ENCODE measurements around the gene DPCD. TPM values are rescaled to one million over a fixed set of nuclear protein-coding genes. Genes with fewer than 3 reads are reported as not detected.

Gene DPCD
- total RNA-seq, 3 donors from 2014 or later: 17.0 to 25.9 (median 24.7) TPM

GRCh38 chr10:101557541-101557940 lies 30.6 kb upstream of the DPCD start:
- Histone ChIP-seq H3K36me3 (no peaks in the 10 kb centered on the region), H3K27ac (no peak overlapping the region), H3K27me3 (no peaks in the 10 kb centered on the region), H3K4me3 (no peak overlapping the region), H3K4me1 (no peaks in the 10 kb centered on the region), H3K9me3 (no peaks in the 10 kb centered on the region)
- intact Hi-C loops (cut with DNase I; ENCODE audit: low total_unique reads): no loop called here
- TF ChIP-seq CTCF (IDR thresholded peaks at IDR 0.05) (no peak), POLR2A (IDR thresholded peaks at IDR 0.05) (no peak), POLR2AphosphoS5 (IDR thresholded peaks at IDR 0.05) (no peak)
- DNase-seq (ENCODE audit: low spot score in 2 of 2): no peak

- Histone ChIP-seq H3K4me3 (no peak overlapping the region), H3K27me3 (no peaks in the 10 kb centered on the region), H3K9me3 (no peaks in the 10 kb centered on the region), H3K27ac (no peak overlapping the region), H3K36me3 (no peaks in the 10 kb centered on the region), H3K4me1 (no peaks in the 10 kb centered on the region)
- TF ChIP-seq POLR2A (IDR thresholded peaks at IDR 0.05) (no peak), CTCF (IDR thresholded peaks at IDR 0.05) (no peak), POLR2AphosphoS5 (IDR thresholded peaks at IDR 0.05) (no peak)
- intact Hi-C loops (cut with DNase I; ENCODE audit: low total_unique reads): no loop called here
- no peak for DNase-seq (ENCODE audit: low spot score in 2 of 2)
Measured at GRCh38 chr10:101558204-101558603, 29.9 kb upstream of the DPCD start.

- no peaks in the 10 kb centered on the region for H3K4me1 ChIP-seq
- no peak for DNase-seq (ENCODE audit: low spot score in 2 of 2)
- H3K27ac ChIP-seq: no peak overlapping the region
- no peak overlapping the region for H3K4me3 ChIP-seq
- TF ChIP-seq CTCF (IDR thresholded peaks at IDR 0.05) (no peak), POLR2A (IDR thresholded peaks at IDR 0.05) (no peak), POLR2AphosphoS5 (IDR thresholded peaks at IDR 0.05) (no peak)
- no peaks in the 10 kb centered on the region for H3K36me3 ChIP-seq
- intact Hi-C loops (cut with DNase I; ENCODE audit: low total_unique reads): no loop called here
- H3K27me3 ChIP-seq: no peaks in the 10 kb centered on the region
- no peaks in the 10 kb centered on the region for H3K9me3 ChIP-seq
Measured at GRCh38 chr10:101558671-101559595, 29.2 kb upstream of the DPCD start.

- H3K27me3 ChIP-seq: peaks cover 0 to 6% of the 10 kb centered on the region in 2 donors
- H3K27ac ChIP-seq: no peak overlapping the region
- no peaks in the 10 kb centered on the region for H3K4me1 ChIP-seq
- no peaks in the 10 kb centered on the region for H3K9me3 ChIP-seq
- no peak overlapping the region for H3K4me3 ChIP-seq
- H3K36me3 ChIP-seq: no peaks in the 10 kb centered on the region
- no peak for DNase-seq (ENCODE audit: low spot score in 2 of 2)
- no peak for TF ChIP-seq POLR2A (IDR thresholded peaks at IDR 0.05)
- TF ChIP-seq POLR2AphosphoS5 (IDR thresholded peaks at IDR 0.05): no peak
- no peak for TF ChIP-seq CTCF (IDR thresholded peaks at IDR 0.05)
- intact Hi-C loops (cut with DNase I; ENCODE audit: low total_unique reads): loop anchor here (10.0 kb wide), 1 partner anchor 345 kb away; no protein-coding TSS in a partner anchor
Measured at GRCh38 chr10:101559596-101560297, 28.4 kb upstream of the DPCD start.

Data from breast epithelium (tissue), 4 donors.